ENCODE measurements around the gene ADAMTSL1.
"Not testable (repeated sequence)": the region's sequence is repeated elsewhere in the genome, so short reads cannot be mapped to it uniquely, and the experiment has no call there.

The ADAMTSL1 gene

GRCh38 chr9:18923671-18924430 is 449.9 kb downstream of the ADAMTSL1 start:
- ChIA-PET POLR2A (no interaction called here), CTCF (interaction anchor here (0.6 kb wide), 1 partner anchor 102 kb away, joined by 3 read pairs; no protein-coding TSS in a partner anchor)
- TF ChIP-seq SP1 (IDR thresholded peaks at IDR 0.05) (no peak), L3MBTL2 (conservative IDR thresholded peaks at IDR 0.05) (no peak), SUZ12 (IDR thresholded peaks at IDR 0.05) (no peak), LEF1 (IDR thresholded peaks at IDR 0.05; ENCODE audit: borderline replicate concordance) (no peak), CTBP1 (IDR thresholded peaks at IDR 0.05; ENCODE audit: borderline replicate concordance) (no peak), ELF4 (IDR thresholded peaks at IDR 0.05) (no peak), BHLHE40 (IDR thresholded peaks at IDR 0.05; ENCODE audit: borderline replicate concordance) (no peak), ZNF384 (IDR thresholded peaks at IDR 0.05) (no peak), NFRKB (IDR thresholded peaks at IDR 0.05) (no peak), FOXM1 (IDR thresholded peaks at IDR 0.05; ENCODE audit: borderline replicate concordance) (no peak), FOXK2 (IDR thresholded peaks at IDR 0.05) (no peak), TARDBP (IDR thresholded peaks at IDR 0.05) (no peak), ARNT (IDR thresholded peaks at IDR 0.05) (no peak)
- DNase-seq (ENCODE audit: extremely low spot score) = no peak

DNA sequence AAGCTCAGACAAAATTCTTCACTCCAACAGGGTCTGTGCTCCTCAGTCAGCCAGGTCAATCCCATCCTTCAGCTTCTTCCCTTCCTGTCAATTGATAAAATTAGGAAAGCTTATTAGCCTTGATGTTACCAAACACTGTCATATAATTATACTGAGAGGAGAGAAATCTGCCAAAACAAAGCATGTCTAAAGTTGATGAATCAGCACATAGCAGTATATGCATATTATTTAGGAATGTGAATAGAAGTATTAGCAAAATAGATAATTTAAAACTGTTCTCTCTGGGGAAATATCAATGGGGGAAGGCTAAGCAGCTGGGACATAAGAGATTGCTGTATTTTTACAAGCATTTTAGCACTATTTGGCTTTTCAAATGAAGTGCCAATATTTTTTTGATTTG is 451.9 kb downstream of the ADAMTSL1 start:
- no peak for TF ChIP-seq LEF1 (IDR thresholded peaks at IDR 0.05; ENCODE audit: borderline replicate concordance)
- no peak for DNase-seq (ENCODE audit: extremely low spot score)
- CTCF ChIA-PET = no interaction called here
- POLR2A ChIA-PET = no interaction called here

GRCh38 chr9:18926513-18926912 is 452.6 kb downstream of the ADAMTSL1 start:
- POLR2A ChIA-PET = no interaction called here
- TF ChIP-seq HDGF (IDR thresholded peaks at IDR 0.05; ENCODE audit: borderline replicate concordance) (no peak), BHLHE40 (IDR thresholded peaks at IDR 0.05; ENCODE audit: borderline replicate concordance) (no peak), SP1 (IDR thresholded peaks at IDR 0.05) (no peak), ARNT (IDR thresholded peaks at IDR 0.05) (no peak), FOXA1 (IDR thresholded peaks at IDR 0.05) (no peak), CTBP1 (IDR thresholded peaks at IDR 0.05; ENCODE audit: borderline replicate concordance) (no peak), L3MBTL2 (conservative IDR thresholded peaks at IDR 0.05) (no peak), FOXM1 (IDR thresholded peaks at IDR 0.05; ENCODE audit: borderline replicate concordance) (no peak)
- TF ChIP-seq, protein P1, sequence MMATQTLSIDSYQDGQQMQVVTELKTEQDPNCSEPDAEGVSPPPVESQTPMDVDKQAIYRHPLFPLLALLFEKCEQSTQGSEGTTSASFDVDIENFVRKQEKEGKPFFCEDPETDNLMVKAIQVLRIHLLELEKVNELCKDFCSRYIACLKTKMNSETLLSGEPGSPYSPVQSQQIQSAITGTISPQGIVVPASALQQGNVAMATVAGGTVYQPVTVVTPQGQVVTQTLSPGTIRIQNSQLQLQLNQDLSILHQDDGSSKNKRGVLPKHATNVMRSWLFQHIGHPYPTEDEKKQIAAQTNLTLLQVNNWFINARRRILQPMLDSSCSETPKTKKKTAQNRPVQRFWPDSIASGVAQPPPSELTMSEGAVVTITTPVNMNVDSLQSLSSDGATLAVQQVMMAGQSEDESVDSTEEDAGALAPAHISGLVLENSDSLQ (IDR thresholded peaks at IDR 0.05) = no peak
- CTCF ChIA-PET = no interaction called here
- DNase-seq (ENCODE audit: extremely low spot score) = no peak

- CTCF ChIA-PET = no interaction called here
- POLR2A ChIA-PET = no interaction called here
- TF ChIP-seq CTBP1 (IDR thresholded peaks at IDR 0.05; ENCODE audit: borderline replicate concordance) (no peak), HDGF (IDR thresholded peaks at IDR 0.05; ENCODE audit: borderline replicate concordance) (no peak), FOXA1 (IDR thresholded peaks at IDR 0.05) (no peak), ARNT (IDR thresholded peaks at IDR 0.05) (no peak), BHLHE40 (IDR thresholded peaks at IDR 0.05; ENCODE audit: borderline replicate concordance) (no peak), SP1 (IDR thresholded peaks at IDR 0.05) (no peak), ELF4 (IDR thresholded peaks at IDR 0.05) (no peak), LEF1 (IDR thresholded peaks at IDR 0.05; ENCODE audit: borderline replicate concordance) (no peak), SUZ12 (IDR thresholded peaks at IDR 0.05) (no peak), FOXK2 (IDR thresholded peaks at IDR 0.05) (no peak), L3MBTL2 (conservative IDR thresholded peaks at IDR 0.05) (no peak)
- TF ChIP-seq, protein P1 (IDR thresholded peaks at IDR 0.05) = no peak
- DNase-seq (ENCODE audit: extremely low spot score) = no peak
Observed at GRCh38 chr9:18928711-18929110, 454.8 kb downstream of the ADAMTSL1 start.

GRCh38 chr9:18930611-18931010 is 456.7 kb downstream of the ADAMTSL1 start:
- CTCF ChIA-PET; POLR2A ChIA-PET; DNase-seq (ENCODE audit: extremely low spot score): not testable (repeated sequence)

- POLR2A ChIA-PET = no interaction called here
- CTCF ChIA-PET = no interaction called here
- TF ChIP-seq FOXK2 (IDR thresholded peaks at IDR 0.05) = no peak
- TF ChIP-seq L3MBTL2 (conservative IDR thresholded peaks at IDR 0.05) = no peak
- TF ChIP-seq FOXA1 (IDR thresholded peaks at IDR 0.05) = no peak
- TF ChIP-seq HDGF (IDR thresholded peaks at IDR 0.05; ENCODE audit: borderline replicate concordance) = no peak
- TF ChIP-seq FOXM1 (IDR thresholded peaks at IDR 0.05; ENCODE audit: borderline replicate concordance) = no peak
- TF ChIP-seq BHLHE40 (IDR thresholded peaks at IDR 0.05; ENCODE audit: borderline replicate concordance) = no peak
- TF ChIP-seq ARNT (IDR thresholded peaks at IDR 0.05) = no peak
- TF ChIP-seq LEF1 (IDR thresholded peaks at IDR 0.05; ENCODE audit: borderline replicate concordance) = no peak
- no peak for TF ChIP-seq SUZ12 (IDR thresholded peaks at IDR 0.05)
- DNase-seq (ENCODE audit: extremely low spot score) = no peak
Observed at GRCh38 chr9:18935541-18935940, 461.6 kb downstream of the ADAMTSL1 start.

- TF ChIP-seq FOXK2 (IDR thresholded peaks at IDR 0.05) = no peak
- TF ChIP-seq SP1 (IDR thresholded peaks at IDR 0.05) = no peak
- TF ChIP-seq SUZ12 (IDR thresholded peaks at IDR 0.05) = no peak
- TF ChIP-seq L3MBTL2 (conservative IDR thresholded peaks at IDR 0.05) = no peak
- no peak for TF ChIP-seq FOXA1 (IDR thresholded peaks at IDR 0.05)
- TF ChIP-seq CTBP1 (IDR thresholded peaks at IDR 0.05; ENCODE audit: borderline replicate concordance) = no peak
- TF ChIP-seq ZNF384 (IDR thresholded peaks at IDR 0.05) = no peak
- no peak for TF ChIP-seq NFRKB (IDR thresholded peaks at IDR 0.05)
- no peak for TF ChIP-seq BHLHE40 (IDR thresholded peaks at IDR 0.05; ENCODE audit: borderline replicate concordance)
- TF ChIP-seq ARNT (IDR thresholded peaks at IDR 0.05) = no peak
- TF ChIP-seq ELF4 (IDR thresholded peaks at IDR 0.05) = no peak
- TF ChIP-seq LEF1 (IDR thresholded peaks at IDR 0.05; ENCODE audit: borderline replicate concordance) = no peak
- TF ChIP-seq FOXM1 (IDR thresholded peaks at IDR 0.05; ENCODE audit: borderline replicate concordance) = no peak
- TF ChIP-seq, protein P1 (IDR thresholded peaks at IDR 0.05) = no peak
- TF ChIP-seq TARDBP (IDR thresholded peaks at IDR 0.05) = no peak
- ChIA-PET POLR2A (no interaction called here), CTCF (no interaction called here)
- DNase-seq (ENCODE audit: extremely low spot score) = no peak
Observed at GRCh38 chr9:18936094-18936871, 462.3 kb downstream of the ADAMTSL1 start.

Data from HEK293T (cell line).